ENCODE data around the gene HLCS. TPM values are rescaled to one million over a fixed set of nuclear protein-coding genes. Genes with fewer than 3 reads are reported as not detected.

HLCS gene
- total and polyA plus RNA-seq, 2 of the 8 experiments (the other 6 are each of a cell fraction or from before 2014, with no cell fraction given) = 4.7 to 12.2 TPM

GRCh38 chr21:36916718-36917117 lies 49.8 kb downstream of the HLCS start (continued):
- TF ChIP-seq ATF2 (IDR thresholded peaks at IDR 0.05; ENCODE audit: low read length) = no peak
- no peak for TF ChIP-seq SAP30 (IDR thresholded peaks at IDR 0.05; ENCODE audit: insufficient read depth, insufficient replicate concordance, low read length)
- TF ChIP-seq MAFK (IDR thresholded peaks at IDR 0.05; ENCODE audit: low read depth, low read length) = no peak
- no peak for TF ChIP-seq CTCF (IDR thresholded peaks at IDR 0.05; ENCODE audit: control extremely low read depth in 1 of 3, insufficient read depth in 1 of 3, low read depth in 1 of 3, low read length in 3 of 3)
- TF ChIP-seq SIX5 (IDR thresholded peaks at IDR 0.05; ENCODE audit: low read depth, low read length) = no peak
- TF ChIP-seq POU5F1 (IDR thresholded peaks at IDR 0.05; ENCODE audit: low read depth, low read length) = no peak
- TF ChIP-seq JUND (IDR thresholded peaks at IDR 0.05; ENCODE audit: low read length) = no peak
- TF ChIP-seq HDAC6 (IDR thresholded peaks at IDR 0.05; ENCODE audit: low read depth, low read length) = no peak

Data from H1 (cell line).